GM23338 (cell line): ENCODE results near the gene UVRAG. TPM values are rescaled to one million over a fixed set of nuclear protein-coding genes. Genes with fewer than 3 reads are reported as not detected.
A peak's percentile ranks its signal among the peaks of the same experiment; 100 is the strongest.

Experiments
- ATAC-seq: fragments of 200-7000 bp; cut with Tn5 transposase; 3 replicates; pipeline ENCODE4 v1.9.1; 2020
- DNase-seq: peaks from one replicate; pipeline ENCODE4 v3.0.0-alpha.2; 2015; ENCODE audit warnings: low spot score
- H2AFZ ChIP-seq: fragments of 200-600 bp; sonication (generic); 2 replicates; pipeline ENCODE4 v1.8.0; 2016; ENCODE audit warnings: antibody characterized with exemption, mild to moderate bottlenecking, moderate library complexity
- H3F3A ChIP-seq: fragments of 200-600 bp; sonication (generic); replicated peaks from 2 replicates; pipeline ENCODE4 v1.8.0; 2017; ENCODE audit warnings: antibody characterized with exemption, mixed run types, low read depth
- H3K27ac ChIP-seq: fragments of 200-600 bp; sonication (generic); 2 replicates; pipeline ENCODE4 v1.6.1; 2016; ENCODE audit warnings: low read depth
- H3K27me3 ChIP-seq: fragments of 200-600 bp; sonication (generic); 2 replicates; pipeline ENCODE4 v1.8.0; 2016; ENCODE audit warnings: mild to moderate bottlenecking, mixed run types, moderate library complexity; ENCODE audit not compliant: insufficient read depth
- H3K36me3 ChIP-seq: fragments of 200-600 bp; sonication (generic); 2 replicates; pipeline ENCODE4 v1.8.0; 2016; ENCODE audit warnings: mild to moderate bottlenecking; ENCODE audit not compliant: insufficient read depth
- H3K4me1 ChIP-seq: fragments of 200-600 bp; sonication (generic); 2 replicates; pipeline ENCODE4 v1.8.0; 2016; ENCODE audit warnings: mild to moderate bottlenecking, moderate library complexity; ENCODE audit not compliant: insufficient read depth
- H3K4me2 ChIP-seq: fragments of 200-600 bp; sonication (generic); 2 replicates; pipeline ENCODE4 v1.7.1; 2017; ENCODE audit warnings: mixed run types
- H3K4me3 ChIP-seq: fragments of 200-600 bp; sonication (generic); 2 replicates; pipeline ENCODE4 v1.6.1; 2016; ENCODE audit warnings: mixed run types
- H3K79me2 ChIP-seq: fragments of 200-600 bp; sonication (generic); replicated peaks from 2 replicates; pipeline ENCODE4 v1.8.0; 2017; ENCODE audit warnings: mild to moderate bottlenecking; ENCODE audit not compliant: insufficient read depth
- H3K9me2 ChIP-seq: fragments of 200-600 bp; sonication (generic); 2 replicates; pipeline ENCODE4 v1.8.0; 2017; ENCODE audit not compliant: insufficient read depth
- H4K20me1 ChIP-seq: fragments of 200-600 bp; sonication (generic); replicated peaks from 2 replicates; pipeline ENCODE4 v1.8.0; 2017; ENCODE audit warnings: mild to moderate bottlenecking; ENCODE audit not compliant: insufficient read depth
- H3K27ac Mint-ChIP-seq: 2 replicates; pipeline ENCODE4 v1.8.0; 2020; ENCODE audit warnings: inconsistent platforms, mild to moderate bottlenecking, moderate library complexity, mixed read lengths
- H3K27me3 Mint-ChIP-seq: 3 replicates; pipeline ENCODE4 v1.8.0; 2022; ENCODE audit warnings: low read depth, mild to moderate bottlenecking, moderate library complexity, mixed read lengths, inconsistent platforms; ENCODE audit not compliant: insufficient read depth, poor library complexity
- H3K36me3 Mint-ChIP-seq: 3 replicates; pipeline ENCODE4 v1.8.0; 2021; ENCODE audit warnings: low read depth, mild to moderate bottlenecking, inconsistent platforms, moderate library complexity, mixed read lengths
- H3K4me1 Mint-ChIP-seq: 3 replicates; pipeline ENCODE4 v1.8.0; 2020; ENCODE audit warnings: mild to moderate bottlenecking, inconsistent platforms, mixed read lengths
- H3K4me3 Mint-ChIP-seq: 3 replicates; pipeline ENCODE4 v1.8.0; 2021; ENCODE audit warnings: moderate library complexity, mild to moderate bottlenecking, inconsistent platforms, mixed read lengths
- H3K9me3 Mint-ChIP-seq: 3 replicates; pipeline ENCODE4 v1.8.0; 2020; ENCODE audit warnings: moderate library complexity, mild to moderate bottlenecking, inconsistent platforms, mixed read lengths
- CREB1 ChIP-seq: fragments of 250-450 bp; sonication (Bioruptor Pico); IDR thresholded peaks from 2 replicates; pipeline ENCODE4 v1.5.0; 2020; ENCODE audit warnings: low read depth, mild to moderate bottlenecking, moderate library complexity
- EZH2 ChIP-seq: fragments of 200-600 bp; sonication (generic); IDR thresholded peaks from one replicate; pipeline ENCODE4 v1.8.0; 2017; ENCODE audit warnings: antibody characterized with exemption, mild to moderate bottlenecking, low read depth; ENCODE audit not compliant: unreplicated experiment
- EZH2phosphoT487 ChIP-seq: fragments of 200-600 bp; sonication (generic); IDR thresholded peaks from one replicate; pipeline ENCODE4 v1.8.1; 2018; ENCODE audit warnings: antibody characterized with exemption; ENCODE audit not compliant: unreplicated experiment
- JUNB ChIP-seq: IDR thresholded peaks from one replicate; pipeline ENCODE4 v1.6.1; 2016; ENCODE audit warnings: antibody characterized with exemption; ENCODE audit not compliant: unreplicated experiment
- NANOG ChIP-seq: IDR thresholded peaks from 2 replicates; pipeline ENCODE4 v1.6.1; 2016; ENCODE audit warnings: antibody characterized with exemption, borderline replicate concordance
- POLR2AphosphoS5 ChIP-seq: IDR thresholded peaks from 2 replicates; pipeline ENCODE4 v1.6.1; 2016; ENCODE audit warnings: antibody characterized with exemption, low read depth
- STAT1 ChIP-seq: IDR thresholded peaks from one replicate; pipeline ENCODE4 v1.6.1; 2016; ENCODE audit warnings: antibody characterized with exemption; ENCODE audit not compliant: unreplicated experiment
- ZNF114 ChIP-seq: fragments of 250-450 bp; sonication (Bioruptor Pico); IDR thresholded peaks from 2 replicates; pipeline ENCODE4 v1.5.0; 2020; ENCODE audit warnings: mild to moderate bottlenecking, moderate library complexity
- ZNF331 ChIP-seq: fragments of 250-450 bp; sonication (Bioruptor Pico); IDR thresholded peaks from 2 replicates; pipeline ENCODE4 v1.5.0; 2020; ENCODE audit warnings: low read depth, mild to moderate bottlenecking, moderate library complexity
- polyA plus RNA-seq: library from polyadenylated mRNA; unstranded; fragments of >200 nt; fragmentation: Nextera tagmentation; extraction: Ambion mirVana; gene quantifications from 2 replicates; pipeline ENCODE4 v1.2.1, GENCODE V29; 2016
- total RNA-seq: library from RNA; depleted of rRNA; stranded (reverse); fragments of >200 nt; shearing (Covaris generic); gene quantifications from 2 replicates; pipeline ENCODE4 v1.2.3, GENCODE V29; 2014
- TF ChIP-seq, protein P1 (sequence below): IDR thresholded peaks from one replicate; pipeline ENCODE4 v1.6.1; 2018; ENCODE audit warnings: antibody characterized with exemption; ENCODE audit not compliant: unreplicated experiment
- TF ChIP-seq, protein P2 (sequence below): IDR thresholded peaks from 2 replicates; pipeline ENCODE4 v1.6.1; 2016; ENCODE audit warnings: antibody characterized with exemption
- TF ChIP-seq, protein P3 (sequence below): fragments of 250-450 bp; sonication (Bioruptor Pico); IDR thresholded peaks from 2 replicates; pipeline ENCODE4 v1.5.0; 2020; ENCODE audit warnings: mild to moderate bottlenecking, moderate library complexity
- TF ChIP-seq, protein P4 (sequence below), 2 experiments: fragments of 200-600 bp in 1 of 2; sonication (generic) in 1 of 2; conservative IDR thresholded peaks; 2 replicates each; pipeline versions ENCODE4 v1.5.1 to v1.6.1; 2016 to 2017; ENCODE audit warnings: antibody characterized with exemption in 2 of 2, low read depth in 2 of 2, mild to moderate bottlenecking in 2 of 2, moderate library complexity in 1 of 2

Gene UVRAG
- total and polyA plus RNA-seq, 2 experiments from 2014 or later: 15.3 to 17.4 TPM

- H3K9me2 ChIP-seq: no peaks in the 10 kb centered on the region
- peaks cover 14% of the 10 kb centered on the region for H3K4me1 ChIP-seq
- no peak overlapping the region for H3K4me3 ChIP-seq
- H3K36me3 ChIP-seq: no peaks in the 10 kb centered on the region
- H3F3A ChIP-seq: no peaks in the 10 kb centered on the region
- Mint-ChIP-seq H3K4me1 (peaks cover 13% of the 10 kb centered on the region), H3K36me3 (peaks cover under 1% of the 10 kb centered on the region; the same call in 1 of the 3 replicates), H3K27ac (peak overlapping the region; percentile 67; the same call in 1 of the 2 replicates), H3K9me3 (no peaks in the 10 kb centered on the region), H3K27me3 (peaks cover 1% of the 10 kb centered on the region), H3K4me3 (no peak overlapping the region)
- no peak overlapping the region for H3K27ac ChIP-seq
- H4K20me1 ChIP-seq: no peaks in the 10 kb centered on the region; the same call in 1 of the 2 replicates
- H2AFZ ChIP-seq: no peak overlapping the region
- H3K27me3 ChIP-seq: no peaks in the 10 kb centered on the region
- no peak for ATAC-seq
- no peak overlapping the region for H3K4me2 ChIP-seq
- H3K79me2 ChIP-seq: no peaks in the 10 kb centered on the region
- DNase-seq: no peak
- no peak for TF ChIP-seq ZNF114
- TF ChIP-seq, protein P1, sequence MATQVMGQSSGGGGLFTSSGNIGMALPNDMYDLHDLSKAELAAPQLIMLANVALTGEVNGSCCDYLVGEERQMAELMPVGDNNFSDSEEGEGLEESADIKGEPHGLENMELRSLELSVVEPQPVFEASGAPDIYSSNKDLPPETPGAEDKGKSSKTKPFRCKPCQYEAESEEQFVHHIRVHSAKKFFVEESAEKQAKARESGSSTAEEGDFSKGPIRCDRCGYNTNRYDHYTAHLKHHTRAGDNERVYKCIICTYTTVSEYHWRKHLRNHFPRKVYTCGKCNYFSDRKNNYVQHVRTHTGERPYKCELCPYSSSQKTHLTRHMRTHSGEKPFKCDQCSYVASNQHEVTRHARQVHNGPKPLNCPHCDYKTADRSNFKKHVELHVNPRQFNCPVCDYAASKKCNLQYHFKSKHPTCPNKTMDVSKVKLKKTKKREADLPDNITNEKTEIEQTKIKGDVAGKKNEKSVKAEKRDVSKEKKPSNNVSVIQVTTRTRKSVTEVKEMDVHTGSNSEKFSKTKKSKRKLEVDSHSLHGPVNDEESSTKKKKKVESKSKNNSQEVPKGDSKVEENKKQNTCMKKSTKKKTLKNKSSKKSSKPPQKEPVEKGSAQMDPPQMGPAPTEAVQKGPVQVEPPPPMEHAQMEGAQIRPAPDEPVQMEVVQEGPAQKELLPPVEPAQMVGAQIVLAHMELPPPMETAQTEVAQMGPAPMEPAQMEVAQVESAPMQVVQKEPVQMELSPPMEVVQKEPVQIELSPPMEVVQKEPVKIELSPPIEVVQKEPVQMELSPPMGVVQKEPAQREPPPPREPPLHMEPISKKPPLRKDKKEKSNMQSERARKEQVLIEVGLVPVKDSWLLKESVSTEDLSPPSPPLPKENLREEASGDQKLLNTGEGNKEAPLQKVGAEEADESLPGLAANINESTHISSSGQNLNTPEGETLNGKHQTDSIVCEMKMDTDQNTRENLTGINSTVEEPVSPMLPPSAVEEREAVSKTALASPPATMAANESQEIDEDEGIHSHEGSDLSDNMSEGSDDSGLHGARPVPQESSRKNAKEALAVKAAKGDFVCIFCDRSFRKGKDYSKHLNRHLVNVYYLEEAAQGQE: no peak
- TF ChIP-seq, protein P2, sequence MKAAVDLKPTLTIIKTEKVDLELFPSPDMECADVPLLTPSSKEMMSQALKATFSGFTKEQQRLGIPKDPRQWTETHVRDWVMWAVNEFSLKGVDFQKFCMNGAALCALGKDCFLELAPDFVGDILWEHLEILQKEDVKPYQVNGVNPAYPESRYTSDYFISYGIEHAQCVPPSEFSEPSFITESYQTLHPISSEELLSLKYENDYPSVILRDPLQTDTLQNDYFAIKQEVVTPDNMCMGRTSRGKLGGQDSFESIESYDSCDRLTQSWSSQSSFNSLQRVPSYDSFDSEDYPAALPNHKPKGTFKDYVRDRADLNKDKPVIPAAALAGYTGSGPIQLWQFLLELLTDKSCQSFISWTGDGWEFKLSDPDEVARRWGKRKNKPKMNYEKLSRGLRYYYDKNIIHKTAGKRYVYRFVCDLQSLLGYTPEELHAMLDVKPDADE: no peak
- no peak for TF ChIP-seq ZNF331 (CRISPR knock-in tag)
- no peak for TF ChIP-seq POLR2AphosphoS5
- TF ChIP-seq EZH2phosphoT487: no peak
- TF ChIP-seq NANOG: no peak
- no peak for TF ChIP-seq STAT1
- TF ChIP-seq EZH2: no peak
- TF ChIP-seq, protein P3, sequence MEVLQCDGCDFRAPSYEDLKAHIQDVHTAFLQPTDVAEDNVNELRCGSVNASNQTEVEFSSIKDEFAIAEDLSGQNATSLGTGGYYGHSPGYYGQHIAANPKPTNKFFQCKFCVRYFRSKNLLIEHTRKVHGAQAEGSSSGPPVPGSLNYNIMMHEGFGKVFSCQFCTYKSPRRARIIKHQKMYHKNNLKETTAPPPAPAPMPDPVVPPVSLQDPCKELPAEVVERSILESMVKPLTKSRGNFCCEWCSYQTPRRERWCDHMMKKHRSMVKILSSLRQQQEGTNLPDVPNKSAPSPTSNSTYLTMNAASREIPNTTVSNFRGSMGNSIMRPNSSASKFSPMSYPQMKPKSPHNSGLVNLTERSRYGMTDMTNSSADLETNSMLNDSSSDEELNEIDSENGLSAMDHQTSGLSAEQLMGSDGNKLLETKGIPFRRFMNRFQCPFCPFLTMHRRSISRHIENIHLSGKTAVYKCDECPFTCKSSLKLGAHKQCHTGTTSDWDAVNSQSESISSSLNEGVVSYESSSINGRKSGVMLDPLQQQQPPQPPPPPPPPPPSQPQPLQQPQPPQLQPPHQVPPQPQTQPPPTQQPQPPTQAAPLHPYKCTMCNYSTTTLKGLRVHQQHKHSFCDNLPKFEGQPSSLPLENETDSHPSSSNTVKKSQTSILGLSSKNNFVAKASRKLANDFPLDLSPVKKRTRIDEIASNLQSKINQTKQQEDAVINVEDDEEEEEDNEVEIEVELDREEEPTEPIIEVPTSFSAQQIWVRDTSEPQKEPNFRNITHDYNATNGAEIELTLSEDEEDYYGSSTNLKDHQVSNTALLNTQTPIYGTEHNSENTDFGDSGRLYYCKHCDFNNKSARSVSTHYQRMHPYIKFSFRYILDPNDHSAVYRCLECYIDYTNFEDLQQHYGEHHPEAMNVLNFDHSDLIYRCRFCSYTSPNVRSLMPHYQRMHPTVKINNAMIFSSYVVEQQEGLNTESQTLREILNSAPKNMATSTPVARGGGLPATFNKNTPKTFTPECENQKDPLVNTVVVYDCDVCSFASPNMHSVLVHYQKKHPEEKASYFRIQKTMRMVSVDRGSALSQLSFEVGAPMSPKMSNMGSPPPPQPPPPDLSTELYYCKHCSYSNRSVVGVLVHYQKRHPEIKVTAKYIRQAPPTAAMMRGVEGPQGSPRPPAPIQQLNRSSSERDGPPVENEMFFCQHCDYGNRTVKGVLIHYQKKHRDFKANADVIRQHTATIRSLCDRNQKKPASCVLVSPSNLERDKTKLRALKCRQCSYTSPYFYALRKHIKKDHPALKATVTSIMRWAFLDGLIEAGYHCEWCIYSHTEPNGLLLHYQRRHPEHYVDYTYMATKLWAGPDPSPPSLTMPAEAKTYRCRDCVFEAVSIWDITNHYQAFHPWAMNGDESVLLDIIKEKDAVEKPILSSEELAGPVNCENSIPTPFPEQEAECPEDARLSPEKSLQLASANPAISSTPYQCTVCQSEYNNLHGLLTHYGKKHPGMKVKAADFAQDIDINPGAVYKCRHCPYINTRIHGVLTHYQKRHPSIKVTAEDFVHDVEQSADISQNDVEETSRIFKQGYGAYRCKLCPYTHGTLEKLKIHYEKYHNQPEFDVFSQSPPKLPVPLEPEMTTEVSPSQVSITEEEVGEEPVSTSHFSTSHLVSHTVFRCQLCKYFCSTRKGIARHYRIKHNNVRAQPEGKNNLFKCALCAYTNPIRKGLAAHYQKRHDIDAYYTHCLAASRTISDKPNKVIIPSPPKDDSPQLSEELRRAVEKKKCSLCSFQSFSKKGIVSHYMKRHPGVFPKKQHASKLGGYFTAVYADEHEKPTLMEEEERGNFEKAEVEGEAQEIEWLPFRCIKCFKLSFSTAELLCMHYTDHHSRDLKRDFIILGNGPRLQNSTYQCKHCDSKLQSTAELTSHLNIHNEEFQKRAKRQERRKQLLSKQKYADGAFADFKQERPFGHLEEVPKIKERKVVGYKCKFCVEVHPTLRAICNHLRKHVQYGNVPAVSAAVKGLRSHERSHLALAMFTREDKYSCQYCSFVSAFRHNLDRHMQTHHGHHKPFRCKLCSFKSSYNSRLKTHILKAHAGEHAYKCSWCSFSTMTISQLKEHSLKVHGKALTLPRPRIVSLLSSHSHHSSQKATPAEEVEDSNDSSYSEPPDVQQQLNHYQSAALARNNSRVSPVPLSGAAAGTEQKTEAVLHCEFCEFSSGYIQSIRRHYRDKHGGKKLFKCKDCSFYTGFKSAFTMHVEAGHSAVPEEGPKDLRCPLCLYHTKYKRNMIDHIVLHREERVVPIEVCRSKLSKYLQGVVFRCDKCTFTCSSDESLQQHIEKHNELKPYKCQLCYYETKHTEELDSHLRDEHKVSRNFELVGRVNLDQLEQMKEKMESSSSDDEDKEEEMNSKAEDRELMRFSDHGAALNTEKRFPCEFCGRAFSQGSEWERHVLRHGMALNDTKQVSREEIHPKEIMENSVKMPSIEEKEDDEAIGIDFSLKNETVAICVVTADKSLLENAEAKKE: no peak
- TF ChIP-seq, protein P4, sequence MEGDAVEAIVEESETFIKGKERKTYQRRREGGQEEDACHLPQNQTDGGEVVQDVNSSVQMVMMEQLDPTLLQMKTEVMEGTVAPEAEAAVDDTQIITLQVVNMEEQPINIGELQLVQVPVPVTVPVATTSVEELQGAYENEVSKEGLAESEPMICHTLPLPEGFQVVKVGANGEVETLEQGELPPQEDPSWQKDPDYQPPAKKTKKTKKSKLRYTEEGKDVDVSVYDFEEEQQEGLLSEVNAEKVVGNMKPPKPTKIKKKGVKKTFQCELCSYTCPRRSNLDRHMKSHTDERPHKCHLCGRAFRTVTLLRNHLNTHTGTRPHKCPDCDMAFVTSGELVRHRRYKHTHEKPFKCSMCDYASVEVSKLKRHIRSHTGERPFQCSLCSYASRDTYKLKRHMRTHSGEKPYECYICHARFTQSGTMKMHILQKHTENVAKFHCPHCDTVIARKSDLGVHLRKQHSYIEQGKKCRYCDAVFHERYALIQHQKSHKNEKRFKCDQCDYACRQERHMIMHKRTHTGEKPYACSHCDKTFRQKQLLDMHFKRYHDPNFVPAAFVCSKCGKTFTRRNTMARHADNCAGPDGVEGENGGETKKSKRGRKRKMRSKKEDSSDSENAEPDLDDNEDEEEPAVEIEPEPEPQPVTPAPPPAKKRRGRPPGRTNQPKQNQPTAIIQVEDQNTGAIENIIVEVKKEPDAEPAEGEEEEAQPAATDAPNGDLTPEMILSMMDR (conservative IDR thresholded peaks at IDR 0.05; ENCODE audit: low read depth in 2 of 2): no peak
- no peak for TF ChIP-seq JUNB
- no peak for TF ChIP-seq CREB1 (CRISPR knock-in tag)
Measured at GRCh38 chr11:76035020-76035419, 220.0 kb downstream of the UVRAG start.
